HepG2 (cell line): ENCODE measurements around the gene MARF1. TPM values are rescaled to one million over a fixed set of nuclear protein-coding genes. Genes with fewer than 3 reads are reported as not detected.
A peak's percentile ranks its signal among the peaks of the same experiment; 100 is the strongest.

Source experiments
- ASH2L ChIP-seq: fragments of 300-600, 200-600 bp; sonication (generic); IDR thresholded peaks from 2 replicates; pipeline ENCODE4 v1.7.0; 2017; ENCODE audit warnings: low read depth, mild to moderate bottlenecking, moderate library complexity, mixed read lengths, low read length; ENCODE audit not compliant: insufficient read length
- KAT8 ChIP-seq: IDR thresholded peaks from 2 replicates; pipeline ENCODE4 v1.6.1; 2016; ENCODE audit warnings: missing genetic modification reagents, missing compliant biosample characterization
- KDM2A ChIP-seq: sonication (generic); formaldehyde crosslinking; IDR thresholded peaks from 2 replicates; pipeline ENCODE4 v1.4.0; 2020; ENCODE audit warnings: low read depth, missing genetic modification reagents, borderline replicate concordance
- KDM5A ChIP-seq: fragments of 200-600 bp; sonication (generic); IDR thresholded peaks from 2 replicates; pipeline ENCODE4 v1.7.0; 2018; ENCODE audit warnings: antibody characterized with exemption, mild to moderate bottlenecking, low read length, borderline replicate concordance
- KLF15 ChIP-seq: sonication (generic); formaldehyde crosslinking; IDR thresholded peaks from 2 replicates; pipeline ENCODE4 v1.8.1; 2023; ENCODE audit warnings: borderline replicate concordance, mild to moderate bottlenecking, inconsistent platforms, missing genetic modification reagents, mixed read lengths
- NONO ChIP-seq, 2 experiments: fragments of 450-650 bp in 1 of 2; sonication (generic) in 1 of 2; formaldehyde crosslinking in 1 of 2; IDR thresholded peaks in 1 of 2; conservative IDR thresholded peaks in 1 of 2; 2 replicates each; pipeline versions ENCODE4 v1.6.1 to v1.8.0; 2017 to 2022; ENCODE audit warnings: mild to moderate bottlenecking in 1 of 2, missing genetic modification reagents in 1 of 2, moderate library complexity in 1 of 2
- RARA ChIP-seq: IDR thresholded peaks from 2 replicates; pipeline ENCODE4 v1.6.1; 2016; ENCODE audit warnings: missing genetic modification reagents, missing compliant biosample characterization
- SNAI1 ChIP-seq: sonication (generic); formaldehyde crosslinking; IDR thresholded peaks from 2 replicates; pipeline ENCODE4 v1.5.0; 2020; ENCODE audit warnings: mild to moderate bottlenecking, missing genetic modification reagents, borderline replicate concordance
- SRSF4 ChIP-seq: fragments of 200-400 bp; formaldehyde crosslinking; IDR thresholded peaks from one replicate; pipeline ENCODE4 v1.6.1; 2018; ENCODE audit warnings: mild to moderate bottlenecking, low read depth, low read length, moderate library complexity; ENCODE audit not compliant: poor library complexity, severe bottlenecking
- ZKSCAN8 ChIP-seq: IDR thresholded peaks from 2 replicates; pipeline ENCODE4 v1.6.1; 2016; ENCODE audit warnings: borderline replicate concordance, missing genetic modification reagents, missing compliant biosample characterization
- ZNF607 ChIP-seq: sonication (generic); formaldehyde crosslinking; IDR thresholded peaks from 2 replicates; pipeline ENCODE4 v1.5.1; 2020; ENCODE audit warnings: missing genetic modification reagents, mild to moderate bottlenecking, borderline replicate concordance
- ZNF644 ChIP-seq: IDR thresholded peaks from 2 replicates; pipeline ENCODE4 v1.6.1; 2016; ENCODE audit warnings: low read depth
- polyA plus RNA-seq, 8 experiments: library from polyadenylated mRNA; depleted of rRNA in 3 of 8; stranded (reverse) in 7 of 8; unstranded in 1 of 8; fragments of >200 nt; fragmentation: Illumina TruSeq in 4 of 8; extraction: Trizol in 4 of 8; gene quantifications; 2 replicates each; pipeline versions ENCODE4 v1.2.1 to v1.2.3, GENCODE V29; 2011 to 2016; ENCODE audit warnings: low read depth in 4 of 8, missing spikeins in 1 of 8, mixed read lengths in 1 of 8; ENCODE audit not compliant: insufficient read depth in 1 of 8
- total RNA-seq, 5 experiments: library from RNA; depleted of rRNA; stranded (reverse); fragments of >200 nt; fragmentation: Illumina TruSeq; extraction: Trizol; gene quantifications; 2 replicates each; pipeline ENCODE4 v1.2.3, GENCODE V29; 2016; ENCODE audit warnings: low read depth in 1 of 5
- TF ChIP-seq, protein P1 (sequence below): sonication (generic); formaldehyde crosslinking; IDR thresholded peaks from 2 replicates; pipeline ENCODE4 v1.8.1; 2023; ENCODE audit warnings: mild to moderate bottlenecking, missing genetic modification reagents
- TF ChIP-seq, protein P2 (sequence below): sonication (generic); formaldehyde crosslinking; IDR thresholded peaks from 2 replicates; pipeline ENCODE4 v1.4.0; 2020; ENCODE audit warnings: mild to moderate bottlenecking, missing genetic modification reagents, borderline replicate concordance
- TF ChIP-seq, protein P3 (sequence below): sonication (generic); formaldehyde crosslinking; IDR thresholded peaks from 2 replicates; pipeline ENCODE4 v1.8.0; 2022; ENCODE audit warnings: low read depth, missing genetic modification reagents
- TF ChIP-seq, protein P4 (sequence below): sonication (generic); formaldehyde crosslinking; conservative IDR thresholded peaks from 2 replicates; pipeline ENCODE4 v1.8.1; 2023; ENCODE audit warnings: missing genetic modification reagents
- TF ChIP-seq, protein P5 (sequence below): IDR thresholded peaks from 2 replicates; pipeline ENCODE4 v1.6.1; 2012; ENCODE audit warnings: inconsistent platforms

MARF1 gene
- total and polyA plus RNA-seq, 2 of the 13 experiments (the other 11 are each of a cell fraction or from before 2014, with no cell fraction given), result 8.7 to 20.7 TPM

DNA sequence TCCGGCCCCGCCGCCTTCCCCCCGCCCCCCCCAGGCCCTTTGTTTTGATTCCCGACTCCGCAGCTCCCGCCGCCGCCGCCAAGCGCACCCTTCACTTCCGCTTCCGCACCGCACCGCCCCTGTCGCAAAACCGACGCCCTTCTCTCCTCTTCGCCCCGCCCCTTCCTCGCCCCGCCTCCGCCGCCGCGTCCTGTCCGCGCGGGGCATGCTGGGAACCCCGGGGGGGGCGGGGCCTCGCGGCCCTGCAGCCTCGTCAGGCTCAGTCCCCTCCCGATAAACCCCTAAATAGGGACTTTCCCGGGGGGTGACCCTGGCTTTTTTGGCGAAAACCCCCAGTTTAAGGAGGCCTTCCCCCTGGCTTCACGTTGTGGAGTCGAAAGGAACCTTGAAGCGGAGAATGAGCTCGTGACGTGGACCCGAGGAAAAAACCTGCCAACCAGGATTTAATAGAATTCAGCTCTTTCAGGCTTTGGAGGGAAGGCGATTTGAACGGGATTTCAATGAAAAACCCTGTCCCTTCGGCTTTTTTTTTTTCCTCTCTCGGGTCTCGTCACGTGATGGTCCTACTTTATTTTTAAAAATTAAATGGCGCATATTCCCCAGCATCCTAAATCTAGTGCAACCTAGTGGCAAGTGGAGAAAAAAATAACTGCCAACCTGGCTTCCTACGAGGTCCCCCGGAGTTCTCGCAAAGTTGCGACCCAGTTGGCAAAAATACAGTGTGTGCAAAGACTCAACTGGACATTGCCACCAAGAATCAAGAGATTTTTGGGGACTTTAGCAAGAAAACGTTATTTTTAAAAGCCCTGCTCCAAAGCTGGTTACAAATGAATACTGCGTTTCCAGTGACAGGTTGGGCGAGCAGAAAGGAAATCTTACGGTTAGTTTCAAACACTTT lies at the start of gene MARF1 (continued):
- TF ChIP-seq NONO (IDR thresholded peaks at IDR 0.05), result no peak
- peak; percentile 91 for TF ChIP-seq NONO (CRISPR knock-in tag; conservative IDR thresholded peaks at IDR 0.05)
- peak; percentile 88 for TF ChIP-seq ASH2L
- TF ChIP-seq, protein P1, sequence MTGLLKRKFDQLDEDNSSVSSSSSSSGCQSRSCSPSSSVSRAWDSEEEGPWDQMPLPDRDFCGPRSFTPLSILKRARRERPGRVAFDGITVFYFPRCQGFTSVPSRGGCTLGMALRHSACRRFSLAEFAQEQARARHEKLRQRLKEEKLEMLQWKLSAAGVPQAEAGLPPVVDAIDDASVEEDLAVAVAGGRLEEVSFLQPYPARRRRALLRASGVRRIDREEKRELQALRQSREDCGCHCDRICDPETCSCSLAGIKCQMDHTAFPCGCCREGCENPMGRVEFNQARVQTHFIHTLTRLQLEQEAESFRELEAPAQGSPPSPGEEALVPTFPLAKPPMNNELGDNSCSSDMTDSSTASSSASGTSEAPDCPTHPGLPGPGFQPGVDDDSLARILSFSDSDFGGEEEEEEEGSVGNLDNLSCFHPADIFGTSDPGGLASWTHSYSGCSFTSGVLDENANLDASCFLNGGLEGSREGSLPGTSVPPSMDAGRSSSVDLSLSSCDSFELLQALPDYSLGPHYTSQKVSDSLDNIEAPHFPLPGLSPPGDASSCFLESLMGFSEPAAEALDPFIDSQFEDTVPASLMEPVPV (CRISPR knock-in tag), result peak; percentile 74
- TF ChIP-seq, protein P2, sequence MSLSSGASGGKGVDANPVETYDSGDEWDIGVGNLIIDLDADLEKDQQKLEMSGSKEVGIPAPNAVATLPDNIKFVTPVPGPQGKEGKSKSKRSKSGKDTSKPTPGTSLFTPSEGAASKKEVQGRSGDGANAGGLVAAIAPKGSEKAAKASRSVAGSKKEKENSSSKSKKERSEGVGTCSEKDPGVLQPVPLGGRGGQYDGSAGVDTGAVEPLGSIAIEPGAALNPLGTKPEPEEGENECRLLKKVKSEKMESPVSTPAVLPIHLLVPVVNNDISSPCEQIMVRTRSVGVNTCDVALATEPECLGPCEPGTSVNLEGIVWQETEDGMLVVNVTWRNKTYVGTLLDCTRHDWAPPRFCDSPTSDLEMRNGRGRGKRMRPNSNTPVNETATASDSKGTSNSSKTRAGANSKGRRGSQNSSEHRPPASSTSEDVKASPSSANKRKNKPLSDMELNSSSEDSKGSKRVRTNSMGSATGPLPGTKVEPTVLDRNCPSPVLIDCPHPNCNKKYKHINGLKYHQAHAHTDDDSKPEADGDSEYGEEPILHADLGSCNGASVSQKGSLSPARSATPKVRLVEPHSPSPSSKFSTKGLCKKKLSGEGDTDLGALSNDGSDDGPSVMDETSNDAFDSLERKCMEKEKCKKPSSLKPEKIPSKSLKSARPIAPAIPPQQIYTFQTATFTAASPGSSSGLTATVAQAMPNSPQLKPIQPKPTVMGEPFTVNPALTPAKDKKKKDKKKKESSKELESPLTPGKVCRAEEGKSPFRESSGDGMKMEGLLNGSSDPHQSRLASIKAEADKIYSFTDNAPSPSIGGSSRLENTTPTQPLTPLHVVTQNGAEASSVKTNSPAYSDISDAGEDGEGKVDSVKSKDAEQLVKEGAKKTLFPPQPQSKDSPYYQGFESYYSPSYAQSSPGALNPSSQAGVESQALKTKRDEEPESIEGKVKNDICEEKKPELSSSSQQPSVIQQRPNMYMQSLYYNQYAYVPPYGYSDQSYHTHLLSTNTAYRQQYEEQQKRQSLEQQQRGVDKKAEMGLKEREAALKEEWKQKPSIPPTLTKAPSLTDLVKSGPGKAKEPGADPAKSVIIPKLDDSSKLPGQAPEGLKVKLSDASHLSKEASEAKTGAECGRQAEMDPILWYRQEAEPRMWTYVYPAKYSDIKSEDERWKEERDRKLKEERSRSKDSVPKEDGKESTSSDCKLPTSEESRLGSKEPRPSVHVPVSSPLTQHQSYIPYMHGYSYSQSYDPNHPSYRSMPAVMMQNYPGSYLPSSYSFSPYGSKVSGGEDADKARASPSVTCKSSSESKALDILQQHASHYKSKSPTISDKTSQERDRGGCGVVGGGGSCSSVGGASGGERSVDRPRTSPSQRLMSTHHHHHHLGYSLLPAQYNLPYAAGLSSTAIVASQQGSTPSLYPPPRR, result peak; percentile 8; the same call in 1 of the 2 replicates
- TF ChIP-seq, protein P3, sequence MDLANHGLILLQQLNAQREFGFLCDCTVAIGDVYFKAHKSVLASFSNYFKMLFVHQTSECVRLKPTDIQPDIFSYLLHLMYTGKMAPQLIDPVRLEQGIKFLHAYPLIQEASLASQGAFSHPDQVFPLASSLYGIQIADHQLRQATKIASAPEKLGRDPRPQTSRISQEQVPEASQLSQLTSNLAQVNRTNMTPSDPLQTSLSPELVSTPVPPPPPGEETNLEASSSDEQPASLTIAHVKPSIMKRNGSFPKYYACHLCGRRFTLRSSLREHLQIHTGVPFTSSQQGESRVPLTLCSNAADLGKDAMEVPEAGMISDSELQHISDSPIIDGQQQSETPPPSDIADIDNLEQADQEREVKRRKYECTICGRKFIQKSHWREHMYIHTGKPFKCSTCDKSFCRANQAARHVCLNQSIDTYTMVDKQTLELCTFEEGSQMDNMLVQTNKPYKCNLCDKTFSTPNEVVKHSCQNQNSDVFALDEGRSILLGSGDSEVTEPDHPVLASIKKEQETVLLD, result peak; percentile 88
- TF ChIP-seq KAT8, result peak; percentile 83
- TF ChIP-seq ZNF644 (CRISPR knock-in tag), result peak; percentile 28; the same call in 1 of the 2 replicates
- TF ChIP-seq KDM2A, result 0 out of 2 replicates have a peak, but pooled peaks have one; percentile 13
- no peak for TF ChIP-seq RARA (CRISPR knock-in tag)
- no peak for TF ChIP-seq SRSF4
- peak; percentile 95; the same call in 1 of the 2 replicates for TF ChIP-seq KDM5A
- no peak for TF ChIP-seq ZKSCAN8 (CRISPR knock-in tag)
- TF ChIP-seq SNAI1 (CRISPR knock-in tag), result peak; percentile 41
- TF ChIP-seq, protein P4, sequence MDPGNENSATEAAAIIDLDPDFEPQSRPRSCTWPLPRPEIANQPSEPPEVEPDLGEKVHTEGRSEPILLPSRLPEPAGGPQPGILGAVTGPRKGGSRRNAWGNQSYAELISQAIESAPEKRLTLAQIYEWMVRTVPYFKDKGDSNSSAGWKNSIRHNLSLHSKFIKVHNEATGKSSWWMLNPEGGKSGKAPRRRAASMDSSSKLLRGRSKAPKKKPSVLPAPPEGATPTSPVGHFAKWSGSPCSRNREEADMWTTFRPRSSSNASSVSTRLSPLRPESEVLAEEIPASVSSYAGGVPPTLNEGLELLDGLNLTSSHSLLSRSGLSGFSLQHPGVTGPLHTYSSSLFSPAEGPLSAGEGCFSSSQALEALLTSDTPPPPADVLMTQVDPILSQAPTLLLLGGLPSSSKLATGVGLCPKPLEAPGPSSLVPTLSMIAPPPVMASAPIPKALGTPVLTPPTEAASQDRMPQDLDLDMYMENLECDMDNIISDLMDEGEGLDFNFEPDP (CRISPR knock-in tag), result 0 out of 2 replicates have a peak, but pooled peaks have one; percentile 94
- TF ChIP-seq ZNF607 (CRISPR knock-in tag), result 0 out of 2 replicates have a peak, but pooled peaks have one; percentile 3
- TF ChIP-seq, protein P5, sequence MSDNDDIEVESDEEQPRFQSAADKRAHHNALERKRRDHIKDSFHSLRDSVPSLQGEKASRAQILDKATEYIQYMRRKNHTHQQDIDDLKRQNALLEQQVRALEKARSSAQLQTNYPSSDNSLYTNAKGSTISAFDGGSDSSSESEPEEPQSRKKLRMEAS, result peak; percentile 51; the same call in 1 of the 2 replicates
- TF ChIP-seq KLF15 (CRISPR knock-in tag), result peak; percentile 58; the same call in 1 of the 2 replicates
